ENCODE data around the gene OMP. TPM values are rescaled to one million over a fixed set of nuclear protein-coding genes. Genes with fewer than 3 reads are reported as not detected.

The OMP gene
- total RNA-seq, 2 experiments from 2014 or later, result not detected

DNA sequence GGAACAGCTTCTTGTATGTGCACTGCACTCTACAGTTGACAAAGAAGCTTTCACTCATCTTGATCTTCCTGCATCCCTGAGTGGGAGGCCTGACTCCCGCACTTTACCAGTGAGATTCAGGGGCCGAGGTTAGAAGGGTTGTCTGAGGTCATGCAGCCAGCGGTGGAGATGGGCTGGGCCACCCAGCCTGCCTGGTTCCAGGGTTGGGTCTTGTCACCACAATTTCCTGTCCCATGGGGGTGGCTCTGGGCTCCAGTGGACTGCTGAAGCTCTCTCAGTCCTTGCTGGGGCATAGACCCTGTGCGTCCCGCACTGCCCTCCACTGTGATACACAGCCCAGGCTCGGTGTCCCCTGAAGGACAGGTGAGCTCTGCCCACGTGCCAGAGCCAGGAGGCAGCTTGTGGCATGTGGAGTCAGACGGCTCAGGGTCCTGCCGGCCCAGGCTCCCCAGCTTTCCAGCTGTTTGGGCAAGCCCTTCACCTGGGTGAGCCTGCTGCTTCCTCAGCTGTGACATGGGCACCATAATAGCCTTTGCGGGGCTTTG is 18.5 kb downstream of the OMP start:
- H3K9me3 Mint-ChIP-seq, result no peaks in the 10 kb centered on the region
- no peaks in the 10 kb centered on the region for H3K36me3 Mint-ChIP-seq
- CTCF ChIA-PET, result interaction anchor here (1.3 kb wide), 1 partner anchor 68 kb away, joined by 4 read pairs; no protein-coding TSS in a partner anchor
- DNase-seq, result no peak
- POLR2A ChIA-PET, result no interaction called here
- H3K4me3 Mint-ChIP-seq, result no peak overlapping the region
- H3K27me3 Mint-ChIP-seq, result no peaks in the 10 kb centered on the region
- intact Hi-C loops (cut with micrococcal nuclease), result no loop called here
- H3K4me1 Mint-ChIP-seq (ENCODE audit: low read depth), result no peaks in the 10 kb centered on the region
- no peak overlapping the region for H3K27ac Mint-ChIP-seq

DNA sequence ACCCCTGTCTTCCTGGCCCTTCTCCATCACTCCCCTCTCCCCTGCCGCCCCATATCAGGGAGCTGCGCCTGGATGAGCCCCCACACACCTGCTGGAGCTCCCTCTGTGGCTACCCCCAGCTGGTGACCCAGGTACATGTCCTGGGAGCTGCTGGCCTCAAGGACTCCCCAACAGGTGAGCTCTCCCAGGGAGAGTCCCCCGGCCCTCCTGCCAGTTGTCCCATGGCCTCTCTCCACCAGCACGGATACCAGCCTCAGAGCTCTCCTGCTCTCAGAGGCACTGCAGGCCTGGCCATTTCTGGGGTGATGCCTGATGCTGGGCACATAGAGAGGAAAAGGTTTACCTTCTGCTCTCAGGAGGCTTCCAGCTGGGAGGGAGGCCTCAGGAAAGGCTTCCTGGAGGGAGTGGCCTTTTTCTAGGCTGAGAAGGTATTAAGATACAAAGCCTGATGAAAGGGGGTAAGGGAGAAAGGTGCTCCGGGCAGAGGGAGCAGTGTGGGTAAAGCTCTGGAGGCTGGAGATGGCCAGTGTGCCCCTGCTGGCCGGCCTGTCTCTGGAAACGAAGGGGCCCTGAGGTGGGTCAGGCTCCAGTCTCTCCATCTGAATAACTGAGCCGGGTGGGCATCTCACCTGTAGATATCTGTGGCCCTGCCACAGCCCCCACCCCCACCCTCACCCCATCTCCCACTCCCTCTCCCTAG is 19.4 kb downstream of the OMP start:
- no peaks in the 10 kb centered on the region for H3K36me3 Mint-ChIP-seq
- no peak for DNase-seq
- ChIA-PET POLR2A (no interaction called here), CTCF (interaction anchor here (1.3 kb wide), 1 partner anchor 67 kb away, joined by 4 read pairs; no protein-coding TSS in a partner anchor)
- H3K27ac Mint-ChIP-seq, result no peak overlapping the region
- H3K4me1 Mint-ChIP-seq (ENCODE audit: low read depth), result no peaks in the 10 kb centered on the region
- H3K9me3 Mint-ChIP-seq, result no peaks in the 10 kb centered on the region
- H3K4me3 Mint-ChIP-seq, result no peak overlapping the region
- H3K27me3 Mint-ChIP-seq, result no peaks in the 10 kb centered on the region
- intact Hi-C loops (cut with micrococcal nuclease), result no loop called here

DNA sequence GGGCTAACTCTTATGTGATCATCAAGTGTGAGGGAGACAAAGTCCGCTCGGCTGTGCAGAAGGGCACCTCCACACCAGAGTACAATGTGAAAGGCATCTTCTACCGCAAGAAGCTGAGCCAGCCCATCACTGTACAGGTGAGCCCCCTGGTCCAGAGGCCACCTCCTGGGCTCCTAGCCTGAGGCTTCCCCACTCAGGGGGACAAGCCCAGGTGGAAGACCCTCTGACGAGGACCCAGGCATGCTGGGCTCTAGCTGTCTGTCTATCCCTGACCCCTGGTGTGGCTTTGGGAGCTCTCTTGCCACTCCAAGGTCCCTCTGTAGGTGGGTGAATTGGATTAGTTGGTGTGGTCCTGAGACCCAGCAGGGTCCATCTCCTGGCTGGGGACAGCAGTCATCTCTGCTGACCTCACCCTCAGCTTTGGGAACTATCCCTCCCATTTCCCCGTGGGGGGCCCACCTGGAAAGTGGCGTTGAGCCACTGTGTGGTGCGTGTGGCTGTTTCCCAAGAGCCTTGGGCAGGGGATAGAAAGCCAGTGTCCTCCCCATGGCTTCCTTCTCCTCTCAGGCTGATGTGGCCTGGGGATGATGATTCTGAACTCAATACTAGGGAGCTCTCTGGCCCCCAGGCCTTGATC is 20.1 kb downstream of the OMP start:
- intact Hi-C loops (cut with micrococcal nuclease), result no loop called here
- DNase-seq, result no peak
- H3K27me3 Mint-ChIP-seq, result peaks cover 2% of the 10 kb centered on the region
- no peaks in the 10 kb centered on the region for H3K36me3 Mint-ChIP-seq
- ChIA-PET CTCF (interaction anchor here (0.7 to 1.8 kb wide), 3 partner anchors 21 to 65 kb away, joined by 3 to 5 read pairs (median 5); no protein-coding TSS in a partner anchor), POLR2A (no interaction called here)
- no peak overlapping the region for H3K27ac Mint-ChIP-seq
- peaks cover 3% of the 10 kb centered on the region for H3K4me1 Mint-ChIP-seq (ENCODE audit: low read depth)
- no peaks in the 10 kb centered on the region for H3K9me3 Mint-ChIP-seq
- H3K4me3 Mint-ChIP-seq, result no peak overlapping the region

DNA sequence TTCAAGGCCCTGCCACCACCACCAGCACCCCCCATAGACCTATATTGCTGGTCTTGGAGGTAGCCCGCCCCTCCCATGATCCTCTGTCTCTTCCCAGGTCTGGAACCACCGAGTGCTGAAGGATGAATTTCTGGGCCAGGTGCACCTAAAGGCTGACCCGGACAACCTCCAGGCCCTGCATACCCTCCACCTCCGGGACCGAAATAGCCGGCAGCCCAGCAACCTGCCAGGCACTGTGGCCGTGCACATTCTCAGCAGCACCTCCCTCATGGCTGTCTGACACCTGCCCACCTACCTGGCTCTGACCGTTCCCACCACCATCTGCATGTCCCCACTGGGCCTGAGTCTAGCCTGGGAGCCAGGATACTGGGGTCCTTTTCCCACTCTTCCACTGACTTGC is 21.0 kb downstream of the OMP start:
- Mint-ChIP-seq H3K27me3 (peaks cover 2% of the 10 kb centered on the region), H3K36me3 (no peaks in the 10 kb centered on the region), H3K9me3 (no peaks in the 10 kb centered on the region), H3K4me1 (ENCODE audit: low read depth) (peaks cover 5% of the 10 kb centered on the region), H3K27ac (no peak overlapping the region), H3K4me3 (no peak overlapping the region)
- intact Hi-C loops (cut with micrococcal nuclease), result no loop called here
- ChIA-PET POLR2A (no interaction called here), CTCF (interaction anchor here (0.7 to 1.8 kb wide), 3 partner anchors 22 to 64 kb away, joined by 3 to 5 read pairs (median 5); no protein-coding TSS in a partner anchor)
- DNase-seq, result no peak

DNA sequence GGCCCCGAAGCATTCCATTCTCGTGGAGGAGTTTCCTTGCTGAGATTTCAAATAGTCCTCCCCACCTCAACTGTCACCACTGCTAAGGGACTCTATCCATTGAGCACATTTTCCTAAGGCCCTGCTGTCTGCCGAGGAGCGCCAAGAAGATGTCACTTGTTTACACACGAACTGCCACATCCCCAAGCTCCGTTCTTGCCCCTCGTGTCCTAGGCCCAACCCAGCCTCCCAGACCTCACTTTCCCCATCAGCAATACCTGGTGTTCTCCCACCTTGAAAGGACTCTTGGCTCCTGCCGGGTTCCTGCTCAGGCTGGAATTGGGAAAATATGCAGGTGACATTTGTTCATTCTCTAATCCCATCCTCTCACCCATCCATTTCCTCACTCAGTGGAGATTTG is 21.4 kb downstream of the OMP start:
- Mint-ChIP-seq H3K4me3 (no peak overlapping the region), H3K27me3 (peaks cover 2% of the 10 kb centered on the region), H3K9me3 (no peaks in the 10 kb centered on the region), H3K36me3 (no peaks in the 10 kb centered on the region), H3K27ac (no peak overlapping the region), H3K4me1 (ENCODE audit: low read depth) (peaks cover 5% of the 10 kb centered on the region)
- ChIA-PET CTCF (interaction anchor here (0.9 to 1.8 kb wide), 2 partner anchors 23 to 64 kb away, joined by 4 to 5 read pairs; no protein-coding TSS in a partner anchor), POLR2A (no interaction called here)
- intact Hi-C loops (cut with micrococcal nuclease), result no loop called here
- DNase-seq, result no peak

DNA sequence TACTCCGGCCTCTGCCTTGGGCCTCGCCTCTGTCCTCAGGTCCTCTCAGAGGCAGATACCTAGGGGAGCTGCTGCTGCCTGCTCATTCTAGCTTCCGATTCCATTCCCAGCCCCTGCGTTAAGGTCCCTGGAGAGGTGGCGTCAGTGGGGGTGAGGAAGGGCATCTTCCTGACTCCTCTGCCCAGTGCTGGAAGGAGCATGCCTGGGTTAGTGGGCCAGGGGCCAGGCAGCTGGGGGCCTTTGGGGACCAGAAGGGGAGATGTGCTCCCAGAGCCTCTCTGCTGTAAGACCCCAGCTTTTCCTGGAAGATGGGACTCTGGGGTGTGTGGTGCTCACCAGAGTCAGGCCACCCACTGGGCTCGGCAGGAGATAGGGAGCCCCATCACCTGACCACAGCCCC is 21.8 kb downstream of the OMP start:
- H3K36me3 Mint-ChIP-seq, result no peaks in the 10 kb centered on the region
- H3K4me3 Mint-ChIP-seq, result no peak overlapping the region
- H3K4me1 Mint-ChIP-seq (ENCODE audit: low read depth), result peaks cover 5% of the 10 kb centered on the region
- peaks cover 2% of the 10 kb centered on the region for H3K27me3 Mint-ChIP-seq
- no peak for DNase-seq
- intact Hi-C loops (cut with micrococcal nuclease), result no loop called here
- no peaks in the 10 kb centered on the region for H3K9me3 Mint-ChIP-seq
- ChIA-PET POLR2A (interaction anchor here (0.6 kb wide), 1 partner anchor 570 kb away, joined by 3 read pairs; no protein-coding TSS in a partner anchor), CTCF (interaction anchor here (0.9 to 1.8 kb wide), 2 partner anchors 23 to 63 kb away, joined by 4 to 5 read pairs; no protein-coding TSS in a partner anchor)
- no peak overlapping the region for H3K27ac Mint-ChIP-seq

DNA sequence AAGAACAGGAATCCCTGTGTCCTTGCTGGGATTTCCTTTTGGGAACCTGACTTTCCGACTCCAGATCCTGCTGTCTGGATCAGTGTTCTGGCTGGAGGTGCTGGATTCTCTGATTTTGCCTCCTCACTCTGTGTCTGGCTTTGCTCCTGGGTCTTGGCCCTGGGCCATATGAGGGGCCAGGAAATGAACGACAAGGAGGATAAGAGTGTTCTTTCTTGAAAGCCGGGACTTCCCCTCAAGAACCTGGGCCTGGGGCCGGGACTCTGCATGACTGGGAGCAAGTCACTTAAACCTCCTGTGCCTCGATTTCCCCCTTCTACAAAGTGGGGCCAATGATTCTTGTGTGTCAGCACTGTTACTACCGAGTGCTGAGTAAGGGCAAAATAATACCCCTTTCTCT is 22.6 kb downstream of the OMP start:
- ChIA-PET CTCF (interaction anchor here (0.9 to 5.8 kb wide), 2 partner anchors 63 kb away, joined by 4 to 149 read pairs; no protein-coding TSS in a partner anchor), POLR2A (interaction anchor here (0.6 kb wide), 1 partner anchor 571 kb away, joined by 3 read pairs; no protein-coding TSS in a partner anchor)
- H3K27me3 Mint-ChIP-seq, result peaks cover 2% of the 10 kb centered on the region
- H3K4me1 Mint-ChIP-seq (ENCODE audit: low read depth), result peaks cover 5% of the 10 kb centered on the region
- no peaks in the 10 kb centered on the region for H3K9me3 Mint-ChIP-seq
- H3K36me3 Mint-ChIP-seq, result no peaks in the 10 kb centered on the region
- no peak overlapping the region for H3K4me3 Mint-ChIP-seq
- DNase-seq, result no peak
- intact Hi-C loops (cut with micrococcal nuclease), result no loop called here
- no peak overlapping the region for H3K27ac Mint-ChIP-seq

DNA sequence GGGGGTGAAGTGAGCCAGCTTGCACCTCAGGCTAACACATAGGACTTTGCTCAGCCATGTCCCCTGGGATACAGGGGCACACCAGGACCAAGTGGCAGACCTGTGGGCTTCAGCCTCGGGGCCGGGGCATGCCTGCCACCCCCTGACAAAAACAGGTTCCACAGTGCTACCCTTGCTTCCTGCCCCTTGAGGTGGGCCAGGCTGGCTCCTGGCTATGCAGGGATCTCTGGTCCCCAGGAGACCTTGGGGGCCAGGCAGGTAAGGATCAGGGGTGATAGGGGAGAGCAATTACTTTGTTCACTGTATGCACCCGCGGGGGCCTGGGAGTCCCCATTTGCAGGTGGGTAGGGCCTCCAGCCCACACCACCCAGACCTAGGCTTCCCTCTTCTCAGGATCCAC is 23.1 kb downstream of the OMP start:
- intact Hi-C loops (cut with micrococcal nuclease), result loop anchor here (2.0 kb wide), 1 partner anchor 423 kb away; no protein-coding TSS in a partner anchor
- ChIA-PET CTCF (interaction anchor here (4.0 to 5.8 kb wide), 2 partner anchors 63 to 423 kb away, joined by 36 to 149 read pairs; no protein-coding TSS in a partner anchor), POLR2A (no interaction called here)
- H3K4me1 Mint-ChIP-seq (ENCODE audit: low read depth), result peaks cover 5% of the 10 kb centered on the region
- DNase-seq, result no peak
- no peak overlapping the region for H3K4me3 Mint-ChIP-seq
- no peak overlapping the region for H3K27ac Mint-ChIP-seq
- no peaks in the 10 kb centered on the region for H3K36me3 Mint-ChIP-seq
- H3K9me3 Mint-ChIP-seq, result no peaks in the 10 kb centered on the region
- peaks cover 2% of the 10 kb centered on the region for H3K27me3 Mint-ChIP-seq

DNA sequence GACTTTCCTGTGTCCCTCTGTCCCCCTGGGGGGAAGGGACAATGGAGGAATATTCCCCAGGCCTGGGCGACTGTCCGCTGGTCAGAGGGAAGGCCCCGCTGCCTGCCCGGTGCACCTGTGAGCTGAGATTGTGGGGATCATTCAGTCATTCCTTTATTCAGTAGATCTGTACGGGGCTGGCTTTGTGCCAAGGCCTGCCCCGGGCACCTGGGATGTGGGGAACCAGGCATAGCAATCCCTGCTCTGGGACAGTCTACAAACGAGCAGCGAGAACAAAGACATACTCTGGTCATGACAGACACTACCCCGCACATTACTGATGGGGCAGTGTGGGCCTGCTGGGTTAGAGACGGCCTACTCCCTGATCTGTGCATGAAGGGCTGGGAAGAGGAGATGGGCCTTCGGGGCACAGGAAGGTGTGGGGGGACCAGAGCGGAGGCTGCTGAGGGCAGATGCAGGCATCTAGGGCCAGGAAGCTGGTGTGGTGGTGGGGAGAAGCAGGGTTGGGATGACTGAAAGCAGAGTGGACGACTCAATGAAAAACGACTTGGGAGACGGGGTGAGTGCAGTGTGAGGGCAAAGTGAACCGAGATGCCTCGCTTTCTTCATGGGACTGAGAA is 23.6 kb downstream of the OMP start:
- H3K4me1 Mint-ChIP-seq (ENCODE audit: low read depth), result peaks cover 5% of the 10 kb centered on the region
- H3K27ac Mint-ChIP-seq, result no peak overlapping the region
- ChIA-PET POLR2A (no interaction called here), CTCF (interaction anchor here (0.7 to 5.8 kb wide), 26 partner anchors 10 to 567 kb away, joined by 3 to 149 read pairs (median 6); no protein-coding TSS in a partner anchor)
- peaks cover 2% of the 10 kb centered on the region for H3K27me3 Mint-ChIP-seq
- no peaks in the 10 kb centered on the region for H3K36me3 Mint-ChIP-seq
- no peak overlapping the region for H3K4me3 Mint-ChIP-seq
- no peak for DNase-seq
- H3K9me3 Mint-ChIP-seq, result no peaks in the 10 kb centered on the region
- intact Hi-C loops (cut with micrococcal nuclease), result loop anchor here (2.0 kb wide), 1 partner anchor 423 kb away; no protein-coding TSS in a partner anchor

DNA sequence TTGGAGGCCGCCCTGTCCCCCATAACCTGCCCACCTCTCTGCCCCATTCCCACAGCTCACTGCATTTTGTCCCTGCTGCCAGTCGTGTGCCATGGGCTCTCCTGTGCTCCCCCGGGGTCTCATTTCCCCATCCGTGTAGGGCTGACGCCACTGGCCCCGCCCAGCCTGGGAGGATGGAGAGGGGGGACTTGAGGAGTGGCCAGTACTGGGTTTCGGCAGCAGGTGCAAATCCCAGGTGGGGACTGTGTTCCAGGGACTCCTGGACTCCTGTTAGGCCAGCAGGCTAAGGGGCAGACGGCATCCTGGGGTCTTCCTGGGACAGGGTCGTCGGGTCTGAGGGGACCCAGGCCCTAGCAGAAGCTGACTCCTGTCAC is 24.2 kb downstream of the OMP start:
- no peak for DNase-seq
- no peak overlapping the region for H3K27ac Mint-ChIP-seq
- H3K36me3 Mint-ChIP-seq, result no peaks in the 10 kb centered on the region
- peaks cover 2% of the 10 kb centered on the region for H3K27me3 Mint-ChIP-seq
- H3K9me3 Mint-ChIP-seq, result no peaks in the 10 kb centered on the region
- H3K4me1 Mint-ChIP-seq (ENCODE audit: low read depth), result peaks cover 5% of the 10 kb centered on the region
- POLR2A ChIA-PET, result interaction anchor here (0.9 kb wide), 1 partner anchor 60 kb away, joined by 4 read pairs; no protein-coding TSS in a partner anchor
- CTCF ChIA-PET, result interaction anchor here (0.5 to 5.8 kb wide), 48 partner anchors 10 to 566 kb away, joined by 3 to 149 read pairs (median 4); no protein-coding TSS in a partner anchor
- H3K4me3 Mint-ChIP-seq, result peak overlapping the region; percentile 8
- intact Hi-C loops (cut with micrococcal nuclease), result loop anchor here (1.0 to 2.0 kb wide), 2 partner anchors 61 to 422 kb away; no protein-coding TSS in a partner anchor

DNA sequence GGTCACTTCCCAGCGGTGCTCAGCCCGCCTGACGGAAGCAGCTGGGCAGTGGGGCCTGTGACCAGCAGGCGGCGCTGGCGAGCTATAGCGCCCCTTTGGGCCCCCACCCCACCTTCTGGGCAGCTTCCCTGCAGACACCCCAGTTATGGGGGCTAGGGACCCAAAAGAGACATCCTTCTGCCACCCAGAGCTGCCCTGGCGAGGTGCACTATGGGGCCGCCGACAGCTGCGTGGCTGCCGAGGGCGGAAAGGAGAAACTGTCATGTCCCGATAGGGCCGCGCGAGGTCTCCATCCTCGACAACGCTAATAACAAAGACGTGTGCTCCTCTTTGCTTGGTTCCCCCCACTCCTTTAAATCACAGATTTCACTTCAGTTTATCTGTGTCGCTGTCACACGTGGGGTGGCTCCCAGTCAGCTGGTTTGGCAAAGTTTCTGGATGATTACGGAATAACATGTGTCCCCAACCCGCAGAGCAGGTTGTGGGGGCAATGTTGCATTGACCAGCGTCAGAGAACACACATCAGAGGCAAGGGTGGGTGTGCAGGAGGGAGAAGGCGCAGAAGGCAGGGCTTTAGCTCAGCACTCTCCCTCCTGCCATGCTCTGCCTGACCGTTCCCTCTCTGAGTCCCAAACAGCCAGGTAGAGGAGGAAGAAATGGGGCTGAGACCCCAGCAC is 24.7 kb downstream of the OMP start:
- ChIA-PET CTCF (interaction anchor here (0.5 to 5.8 kb wide), 49 partner anchors 9 to 566 kb away, joined by 3 to 149 read pairs (median 4); no protein-coding TSS in a partner anchor), POLR2A (interaction anchor here (0.9 kb wide), 1 partner anchor 59 kb away, joined by 4 read pairs; no protein-coding TSS in a partner anchor)
- DNase-seq, result peak; percentile 67
- Mint-ChIP-seq H3K27ac (no peak overlapping the region), H3K36me3 (no peaks in the 10 kb centered on the region), H3K9me3 (no peaks in the 10 kb centered on the region), H3K4me3 (peak overlapping the region; percentile 29), H3K27me3 (peaks cover 2% of the 10 kb centered on the region), H3K4me1 (ENCODE audit: low read depth) (peaks cover 5% of the 10 kb centered on the region)
- intact Hi-C loops (cut with micrococcal nuclease), result loop anchor here (1.0 to 2.0 kb wide), 2 partner anchors 61 to 421 kb away; no protein-coding TSS in a partner anchor
